Neural cell (in vitro differentiated cells): ENCODE results near the gene TPD52L2.

Experiments used
- EP300 ChIP-seq: fragments of 450-650 bp; conservative IDR thresholded peaks from 2 replicates; pipeline ENCODE4 v1.6.1; 2014; ENCODE audit warnings: antibody characterized with exemption, mild to moderate bottlenecking, moderate library complexity; ENCODE audit not compliant: poor library complexity, severe bottlenecking
- EZH2 ChIP-seq: fragments of 200-600, 300-800 bp; shearing (Covaris generic), sonication (generic); IDR thresholded peaks from 2 replicates; pipeline ENCODE4 v1.6.1; 2014; ENCODE audit warnings: antibody characterized with exemption, low read length, borderline replicate concordance, mild to moderate bottlenecking; ENCODE audit not compliant: insufficient read depth, poor library complexity, severe bottlenecking
- MXI1 ChIP-seq: fragments of 450-650 bp; conservative IDR thresholded peaks from 2 replicates; pipeline ENCODE4 v1.6.1; 2014; ENCODE audit warnings: antibody characterized with exemption, mild to moderate bottlenecking; ENCODE audit not compliant: poor library complexity, severe bottlenecking
- POLR2AphosphoS5 ChIP-seq: IDR thresholded peaks from 2 replicates; pipeline ENCODE4 v1.6.1; 2012
- RAD21 ChIP-seq: fragments of 450-650 bp; conservative IDR thresholded peaks from 2 replicates; pipeline ENCODE4 v1.6.1; 2014; ENCODE audit warnings: antibody characterized with exemption, mild to moderate bottlenecking, moderate library complexity
- REST ChIP-seq: IDR thresholded peaks from 2 replicates; pipeline ENCODE4 v1.6.1; 2012; ENCODE audit warnings: borderline replicate concordance
- SMC3 ChIP-seq: fragments of 450-650 bp; conservative IDR thresholded peaks from 2 replicates; pipeline ENCODE4 v1.6.1; 2014; ENCODE audit warnings: antibody characterized with exemption, mild to moderate bottlenecking, moderate library complexity; ENCODE audit not compliant: poor library complexity
- TAF1 ChIP-seq: IDR thresholded peaks from 2 replicates; pipeline ENCODE4 v1.6.1; 2012; ENCODE audit warnings: low read depth
- TF ChIP-seq, protein P1 (sequence below): fragments of 450-650 bp; IDR thresholded peaks from 2 replicates; pipeline ENCODE4 v1.5.1; 2014; ENCODE audit warnings: antibody characterized with exemption, mild to moderate bottlenecking, moderate library complexity; ENCODE audit not compliant: poor library complexity, severe bottlenecking

DNA sequence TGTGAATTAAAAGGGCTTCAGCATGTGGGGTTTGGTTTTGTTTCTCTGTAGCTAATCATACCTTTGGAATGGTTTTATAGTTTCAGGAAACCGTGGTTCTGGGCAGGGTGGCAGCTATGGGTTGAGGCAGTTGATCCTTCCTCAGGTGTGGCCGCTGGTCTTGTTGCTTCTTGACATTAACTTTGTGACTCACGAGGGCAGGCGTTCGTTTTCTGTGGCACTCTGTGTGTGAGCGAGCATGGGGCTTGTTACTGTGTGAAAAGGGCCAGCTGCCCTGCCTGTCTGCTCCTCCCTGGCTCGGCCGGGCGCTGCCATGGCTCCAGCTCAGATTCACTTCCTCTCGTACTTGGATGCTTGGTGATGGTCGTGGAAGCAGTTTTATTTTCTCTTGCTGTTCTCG lies 46.1 kb downstream of the TPD52L2 start:
- TF ChIP-seq, protein P1, sequence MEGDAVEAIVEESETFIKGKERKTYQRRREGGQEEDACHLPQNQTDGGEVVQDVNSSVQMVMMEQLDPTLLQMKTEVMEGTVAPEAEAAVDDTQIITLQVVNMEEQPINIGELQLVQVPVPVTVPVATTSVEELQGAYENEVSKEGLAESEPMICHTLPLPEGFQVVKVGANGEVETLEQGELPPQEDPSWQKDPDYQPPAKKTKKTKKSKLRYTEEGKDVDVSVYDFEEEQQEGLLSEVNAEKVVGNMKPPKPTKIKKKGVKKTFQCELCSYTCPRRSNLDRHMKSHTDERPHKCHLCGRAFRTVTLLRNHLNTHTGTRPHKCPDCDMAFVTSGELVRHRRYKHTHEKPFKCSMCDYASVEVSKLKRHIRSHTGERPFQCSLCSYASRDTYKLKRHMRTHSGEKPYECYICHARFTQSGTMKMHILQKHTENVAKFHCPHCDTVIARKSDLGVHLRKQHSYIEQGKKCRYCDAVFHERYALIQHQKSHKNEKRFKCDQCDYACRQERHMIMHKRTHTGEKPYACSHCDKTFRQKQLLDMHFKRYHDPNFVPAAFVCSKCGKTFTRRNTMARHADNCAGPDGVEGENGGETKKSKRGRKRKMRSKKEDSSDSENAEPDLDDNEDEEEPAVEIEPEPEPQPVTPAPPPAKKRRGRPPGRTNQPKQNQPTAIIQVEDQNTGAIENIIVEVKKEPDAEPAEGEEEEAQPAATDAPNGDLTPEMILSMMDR: no peak
- no peak for TF ChIP-seq REST
- no peak for TF ChIP-seq POLR2AphosphoS5
- TF ChIP-seq EZH2: no peak
- TF ChIP-seq TAF1: no peak
- no peak for TF ChIP-seq RAD21
- TF ChIP-seq MXI1: no peak
- no peak for TF ChIP-seq EP300
- no peak for TF ChIP-seq SMC3
